Right renal cortex interstitium (tissue), 3 donors: ENCODE results near the gene HSFX1. TPM values are rescaled to one million over a fixed set of nuclear protein-coding genes. Genes with fewer than 3 reads are reported as not detected.
"Not testable (repeated sequence)": the region's sequence is repeated elsewhere in the genome, so short reads cannot be mapped to it uniquely, and the experiment has no call there.

Experiments used
- DNase-seq, 3 donors: peaks; one replicate each; pipeline ENCODE4 v3.0.0-alpha.2; 2013; ENCODE audit warnings: low read depth in 3 of 3, low spot score in 2 of 3
- polyA plus RNA-seq, 3 donors: library from polyadenylated mRNA; unstranded; fragments of 120-200 nt; gene quantifications; one replicate each; pipeline ENCODE4 v1.2.1, GENCODE V29; 2013; ENCODE audit not compliant: insufficient read length in 3 of 3

The HSFX1 gene, protein sequence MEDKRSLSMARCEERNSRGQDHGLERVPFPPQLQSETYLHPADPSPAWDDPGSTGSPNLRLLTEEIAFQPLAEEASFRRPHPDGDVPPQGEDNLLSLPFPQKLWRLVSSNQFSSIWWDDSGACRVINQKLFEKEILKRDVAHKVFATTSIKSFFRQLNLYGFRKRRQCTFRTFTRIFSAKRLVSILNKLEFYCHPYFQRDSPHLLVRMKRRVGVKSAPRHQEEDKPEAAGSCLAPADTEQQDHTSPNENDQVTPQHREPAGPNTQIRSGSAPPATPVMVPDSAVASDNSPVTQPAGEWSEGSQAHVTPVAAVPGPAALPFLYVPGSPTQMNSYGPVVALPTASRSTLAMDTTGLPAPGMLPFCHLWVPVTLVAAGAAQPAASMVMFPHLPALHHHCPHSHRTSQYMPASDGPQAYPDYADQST
- 1 to 10 TPM; 1.4 to 1.9 (median 1.5) TPM for polyA plus RNA-seq

DNA sequence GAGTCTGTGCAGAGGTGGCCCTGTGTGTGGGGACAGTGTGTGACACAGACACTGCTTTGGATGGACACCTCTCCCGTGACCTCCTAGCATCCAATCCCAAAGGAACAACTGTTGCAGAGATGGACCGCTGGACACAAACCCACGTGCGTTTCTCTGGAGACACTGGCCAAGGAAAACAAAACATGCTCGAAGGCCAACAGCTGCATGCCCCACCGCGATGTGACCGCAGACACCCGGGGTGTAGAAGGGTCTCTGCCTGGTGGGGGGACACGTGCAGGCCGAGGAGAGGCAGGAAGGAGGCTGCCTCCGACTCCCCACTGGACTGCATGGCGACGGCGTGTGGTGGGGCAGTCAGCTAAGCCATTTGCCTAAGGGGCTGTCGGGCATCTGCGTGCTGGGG, at the start of gene HSFX1:
TSS of gene HSFX1 (plus strand) at position 301 of the 400 bp plus-strand sequence. CDS start 614 bp downstream, outside the sequence.
- not testable (repeated sequence) for DNase-seq

GRCh38 chrX:149727308-149727707, 46.6 kb upstream of the HSFX1 start:
- not testable (repeated sequence) for DNase-seq

DNA sequence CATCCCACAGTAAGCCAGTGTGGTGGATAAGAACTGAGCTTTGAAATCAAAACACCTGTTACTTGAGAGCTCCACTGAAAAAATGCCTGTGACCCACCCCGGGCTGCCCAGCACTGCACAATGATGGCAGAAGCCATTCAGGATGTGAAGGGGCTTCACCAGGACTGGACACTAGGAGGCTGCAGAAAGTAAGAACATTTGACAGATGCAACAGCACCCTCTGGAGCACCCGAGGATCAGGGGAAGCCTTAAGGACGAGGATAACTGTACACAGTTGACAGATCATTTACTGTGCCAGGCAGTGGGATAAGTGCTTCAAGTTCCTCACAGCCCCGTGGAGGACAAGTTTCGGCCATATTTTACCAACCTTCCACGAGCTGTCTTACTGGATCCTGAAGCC, 31.6 kb upstream of the HSFX1 start:
- DNase-seq: not testable (repeated sequence)

GRCh38 chrX:149746390-149747007, 27.4 kb upstream of the HSFX1 start:
- DNase-seq: not testable (repeated sequence)

GRCh38 chrX:149757206-149758067, 16.4 kb upstream of the HSFX1 start:
- no peak for DNase-seq

- DNase-seq: no peak
Measured at GRCh38 chrX:149758068-149758714, 15.7 kb upstream of the HSFX1 start.

DNA sequence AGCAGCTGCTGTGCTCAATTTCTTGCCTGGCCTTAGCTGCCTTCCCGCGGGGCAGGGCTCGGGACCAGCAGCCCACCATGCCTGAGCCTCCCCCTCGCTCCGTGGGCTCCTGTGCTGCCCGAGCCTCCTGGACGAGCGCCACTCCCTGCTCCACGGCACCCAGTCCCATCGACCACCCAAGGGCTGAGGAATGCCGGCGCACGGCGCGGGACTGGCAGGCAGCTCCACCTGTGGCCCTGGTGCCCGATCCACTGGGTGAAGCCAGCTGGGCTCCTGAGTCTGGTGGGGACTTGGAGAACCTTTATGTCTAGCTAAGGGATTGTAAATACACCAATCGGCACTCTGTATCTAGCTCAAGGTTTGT, 15.2 kb upstream of the HSFX1 start:
- DNase-seq: not testable (repeated sequence)

DNA sequence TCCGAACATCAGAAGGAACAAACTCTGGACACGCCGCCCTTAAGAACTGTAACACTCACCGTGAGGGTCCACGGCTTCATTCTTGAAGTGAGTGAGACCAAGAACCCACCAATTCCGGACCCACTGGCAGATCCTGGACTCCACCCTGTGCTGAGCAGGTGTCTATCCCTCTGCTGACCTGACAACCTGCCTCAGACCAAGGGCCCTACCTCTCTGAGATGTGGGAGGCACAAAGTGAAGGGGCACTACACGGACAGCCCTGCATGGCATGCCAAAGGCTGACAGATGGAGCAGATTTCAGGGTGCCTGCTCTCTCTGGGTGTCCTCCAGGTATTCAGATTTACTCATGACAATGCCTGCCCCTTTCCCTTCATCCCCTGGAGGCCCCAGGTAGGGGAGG, 14.0 kb upstream of the HSFX1 start:
- DNase-seq: no peak

DNA sequence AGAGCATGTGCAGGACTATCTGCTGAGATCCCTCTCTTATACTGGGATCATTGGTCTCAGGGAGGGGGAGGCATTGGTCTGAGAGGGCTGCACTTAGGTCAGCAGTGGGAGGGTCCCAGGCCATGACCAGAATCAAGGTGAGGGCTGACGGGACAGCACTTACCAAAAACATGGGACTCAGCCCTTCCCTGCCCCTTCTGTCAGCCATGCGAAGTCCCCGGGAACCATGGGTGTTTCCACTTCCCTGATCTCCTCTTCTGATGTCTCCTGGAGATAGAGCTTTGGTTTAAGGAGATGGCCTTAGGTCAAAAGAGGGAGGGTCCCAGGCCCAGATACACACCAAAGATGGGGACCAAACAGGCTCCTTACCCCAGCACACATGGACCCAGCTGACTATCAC, 12.9 kb upstream of the HSFX1 start:
- DNase-seq: no peak

GRCh38 chrX:149761858-149762674, 11.8 kb upstream of the HSFX1 start:
- not testable (repeated sequence) for DNase-seq

- DNase-seq: no peak
Measured at GRCh38 chrX:149762696-149763614, 10.9 kb upstream of the HSFX1 start.

DNA sequence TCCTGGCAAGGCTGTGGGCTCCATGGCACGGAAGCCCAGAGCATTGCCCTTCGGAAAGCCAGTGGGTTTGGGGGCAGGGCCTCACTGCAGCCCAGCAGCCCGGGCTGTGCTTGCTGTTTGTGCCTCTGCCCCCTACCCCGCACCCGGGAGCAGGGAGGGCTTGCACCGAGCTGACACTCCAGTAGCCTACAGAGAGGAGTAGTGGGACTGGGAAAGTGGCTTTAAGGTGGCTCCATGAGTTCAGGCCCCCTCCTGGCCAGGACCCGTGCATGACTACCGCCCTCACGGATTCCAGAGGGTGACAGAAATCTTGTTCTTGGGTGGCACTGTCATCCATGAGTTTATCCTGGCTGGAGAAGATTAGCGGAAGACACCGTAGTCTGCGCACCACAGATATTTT, 3.5 kb upstream of the HSFX1 start:
- not testable (repeated sequence) for DNase-seq

DNA sequence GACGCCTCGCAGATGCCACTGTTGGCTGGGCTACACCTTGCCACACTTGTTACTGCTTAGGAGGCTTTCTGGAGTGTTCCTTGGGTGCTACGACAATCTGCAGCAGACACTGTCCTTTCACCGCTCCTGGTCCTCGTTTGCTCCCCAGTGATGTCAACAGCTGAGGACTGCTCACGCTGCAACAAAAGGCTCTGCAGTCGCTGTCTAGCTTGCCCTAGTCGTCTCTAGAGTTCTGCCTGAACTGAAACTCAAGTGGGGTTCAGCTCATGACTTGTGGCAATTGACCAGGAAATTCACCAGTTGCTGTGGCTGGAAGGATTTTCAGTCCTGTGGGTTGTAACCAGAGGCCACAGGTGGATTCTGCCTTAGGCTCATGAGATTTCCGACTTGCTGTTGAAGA, 842 bp upstream of the HSFX1 start:
- not testable (repeated sequence) for DNase-seq

- DNase-seq: not testable (repeated sequence)
Measured at GRCh38 chrX:149777999-149778398, 4.1 kb downstream of the HSFX1 start.

GRCh38 chrX:149781727-149782126, 7.9 kb downstream of the HSFX1 start, which contains the start of gene MAGEA9:
Gene MAGEA9 (plus strand): TSS chrX:149781930. CDS start chrX:149786211, 4,281 bp downstream.
- DNase-seq: not testable (repeated sequence)

GRCh38 chrX:149795531-149795930, 21.7 kb downstream of the HSFX1 start:
- DNase-seq: not testable (repeated sequence)

DNA sequence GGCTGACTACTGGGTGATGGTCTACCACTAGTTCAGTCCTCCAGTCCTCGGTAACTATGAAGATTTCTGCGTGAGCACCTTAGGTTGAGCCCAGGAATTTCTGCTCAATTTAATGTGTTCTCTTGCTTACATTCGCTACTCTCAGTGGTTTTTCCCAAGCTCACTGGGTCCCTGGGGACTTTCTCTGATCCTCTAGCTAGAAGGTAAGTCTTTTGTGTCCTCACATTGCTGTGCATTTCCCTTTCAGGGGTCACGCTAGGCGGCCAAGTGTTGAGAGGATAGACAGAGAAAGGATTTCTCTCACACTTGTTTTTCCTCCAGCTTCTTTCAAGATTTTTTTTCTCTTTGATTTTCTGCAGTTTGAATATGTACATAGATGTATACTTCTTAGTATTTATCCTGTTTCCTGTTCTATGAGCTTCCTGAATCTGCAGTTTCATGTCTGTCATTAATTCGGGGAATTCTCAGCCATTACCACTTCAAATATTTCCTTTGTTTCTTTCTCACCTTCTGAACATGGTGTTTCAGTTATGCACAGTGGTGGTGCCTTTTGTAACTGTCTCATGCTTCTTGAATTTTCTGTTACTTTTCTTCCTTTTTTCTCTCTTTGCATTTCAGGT, 25.3 kb downstream of the HSFX1 start:
- no peak for DNase-seq

GRCh38 chrX:149799938-149800337, 26.1 kb downstream of the HSFX1 start:
- no peak for DNase-seq
